Muscle of arm (tissue), 12 donors: ENCODE data around the gene ARRB2. TPM values are rescaled to one million over a fixed set of nuclear protein-coding genes. Genes with fewer than 3 reads are reported as not detected.

Experiments used
- DNase-seq: peaks from one replicate; pipeline ENCODE4 v3.0.0-alpha.2; 2013
- polyA plus RNA-seq, 12 donors: library from polyadenylated mRNA; unstranded; fragments of 120-200 nt; gene quantifications; one replicate each; pipeline ENCODE4 v1.2.1, GENCODE V29; 2013; ENCODE audit not compliant: insufficient read length in 12 of 12

The ARRB2 gene
- polyA plus RNA-seq, 12 donors, result 14.4 to 42.1 (median 18.9) TPM; not detected in 1

DNA sequence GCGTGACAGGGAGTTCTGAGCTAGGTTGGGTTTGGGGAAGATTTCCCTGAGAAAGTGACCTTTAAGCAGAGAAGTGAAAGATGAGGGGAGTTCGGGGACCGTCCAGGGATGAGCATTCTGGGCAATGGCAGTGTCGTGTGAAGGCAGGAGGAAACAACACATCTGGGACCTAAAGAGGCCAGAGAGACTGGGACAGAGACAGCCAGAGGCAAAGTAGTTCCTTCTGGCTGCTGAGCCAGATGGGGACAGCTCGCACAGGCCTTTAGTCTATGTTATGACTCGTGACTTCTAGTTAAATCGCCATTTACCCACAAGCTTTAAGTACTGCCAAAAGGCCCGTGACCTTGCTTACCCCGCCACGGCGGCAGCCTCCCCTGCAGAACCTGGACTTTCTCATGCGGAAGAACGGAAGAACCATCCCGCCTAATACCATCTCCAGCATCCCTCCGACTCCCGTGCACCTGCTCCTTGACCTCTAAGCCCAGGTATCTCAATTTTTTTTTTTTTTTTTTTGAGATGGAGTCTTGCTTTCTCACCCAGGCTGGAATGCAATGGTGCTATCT, 12.3 kb downstream of the ARRB2 start:
- no peak for DNase-seq

DNA sequence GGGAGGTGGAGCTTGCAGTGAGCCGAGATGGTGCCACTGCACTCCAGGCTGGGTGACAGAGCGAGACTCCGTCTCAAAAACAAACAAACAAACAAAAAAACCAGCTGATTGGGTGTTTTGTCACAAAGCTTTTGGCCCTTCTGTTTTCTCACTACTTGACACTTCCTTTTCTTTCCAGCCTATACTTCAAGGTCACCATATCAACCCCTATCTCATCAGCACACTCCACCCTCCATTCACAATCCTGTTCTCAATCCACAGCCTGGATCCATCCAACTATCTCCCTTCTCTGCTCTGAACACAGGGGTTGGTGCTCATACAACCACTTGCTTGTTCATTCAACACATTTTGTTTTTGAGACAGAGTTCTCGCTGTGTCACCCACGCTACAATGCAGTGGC, 14.2 kb downstream of the ARRB2 start:
- no peak for DNase-seq

DNA sequence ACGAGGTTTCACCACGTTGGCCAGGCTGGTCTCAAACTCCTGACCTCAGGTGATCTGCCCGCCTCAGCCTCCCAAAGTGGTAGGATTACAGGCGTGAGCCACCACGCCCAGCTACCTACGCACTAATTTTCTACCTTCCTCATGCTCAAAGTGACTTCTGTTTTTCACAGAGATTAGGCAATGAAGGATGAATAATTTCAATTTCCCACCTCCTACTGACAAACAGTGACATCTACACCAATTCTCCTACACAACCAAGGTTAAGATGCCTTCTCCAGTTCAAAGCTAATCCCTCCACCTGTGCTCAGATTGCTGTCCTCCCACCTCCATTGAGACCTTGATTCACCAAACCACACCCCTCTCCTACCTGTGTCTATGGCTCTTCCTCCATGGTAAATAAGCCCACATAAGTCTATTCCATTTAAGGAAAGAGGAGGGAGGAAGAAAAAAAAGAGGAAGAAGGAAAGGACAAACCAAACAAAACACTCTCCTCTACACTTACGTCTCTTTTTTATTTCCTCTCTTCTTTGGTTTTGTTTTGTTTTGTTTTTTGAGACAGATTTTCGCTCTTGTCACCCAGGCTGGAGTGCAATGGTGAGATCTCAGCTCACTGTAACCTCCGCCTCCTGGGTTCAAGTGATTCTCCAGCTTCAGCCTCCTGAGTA, 15.3 kb downstream of the ARRB2 start:
- DNase-seq, result no peak

DNA sequence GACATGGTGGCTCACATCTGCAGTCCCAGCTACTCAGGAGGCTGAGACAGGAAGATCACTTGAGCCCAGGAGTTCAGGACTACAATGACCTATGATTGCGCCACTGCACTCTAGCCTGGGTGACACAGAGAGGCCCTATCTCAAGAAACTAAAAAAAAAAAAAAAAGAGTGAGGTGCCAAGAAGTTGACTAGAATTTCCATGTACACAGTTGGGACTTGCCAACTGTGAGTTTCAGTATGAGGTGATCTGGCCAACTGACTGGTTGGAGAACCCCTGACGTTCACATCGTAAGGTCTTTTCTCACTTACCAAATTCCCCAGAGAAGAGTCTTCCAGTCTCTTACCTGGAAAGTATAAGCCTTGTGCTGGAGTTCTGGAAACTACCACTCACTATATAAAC, 17.7 kb downstream of the ARRB2 start:
- DNase-seq, result no peak

DNA sequence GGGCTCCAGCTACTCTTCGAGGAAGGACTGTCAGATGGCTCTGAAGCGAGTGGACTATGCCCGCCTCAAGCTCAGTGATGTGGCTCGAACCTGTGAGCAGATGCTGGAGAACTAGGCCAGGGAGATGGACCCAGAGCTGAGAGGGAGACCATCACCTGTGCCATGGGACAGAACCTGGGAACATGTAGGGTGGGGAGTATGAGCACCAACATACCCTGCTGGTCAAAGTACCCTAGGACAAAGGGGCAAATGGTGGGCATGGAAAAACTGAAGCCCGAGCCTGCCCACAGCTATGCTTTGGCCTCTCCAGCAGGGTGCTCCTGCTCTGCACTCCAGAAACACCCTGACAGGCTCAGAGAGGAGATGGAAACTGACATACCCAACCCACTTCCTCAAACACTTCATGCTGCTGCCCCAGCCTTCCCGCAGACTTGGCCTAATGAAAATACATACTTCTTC, 22.7 kb downstream of the ARRB2 start:
- DNase-seq, result no peak

- no peak for DNase-seq
Observed at GRCh38 chr17:4734857-4735475, 24.5 kb downstream of the ARRB2 start.

GRCh38 chr17:4735876-4736651, 25.6 kb downstream of the ARRB2 start:
- DNase-seq, result no peak

GRCh38 chr17:4738136-4739121, 28.0 kb downstream of the ARRB2 start:
- no peak for DNase-seq

GRCh38 chr17:4739122-4740024, 28.9 kb downstream of the ARRB2 start, which contains the start of the genes CXCL16 and ZMYND15:
TSS of gene CXCL16 (minus strand) at chr17:4739928. CDS start at chr17:4739339, 589 bp downstream.
TSS of gene ZMYND15 (plus strand) at chr17:4739833. CDS start at chr17:4740549, 716 bp downstream.
- DNase-seq, result no peak

DNA sequence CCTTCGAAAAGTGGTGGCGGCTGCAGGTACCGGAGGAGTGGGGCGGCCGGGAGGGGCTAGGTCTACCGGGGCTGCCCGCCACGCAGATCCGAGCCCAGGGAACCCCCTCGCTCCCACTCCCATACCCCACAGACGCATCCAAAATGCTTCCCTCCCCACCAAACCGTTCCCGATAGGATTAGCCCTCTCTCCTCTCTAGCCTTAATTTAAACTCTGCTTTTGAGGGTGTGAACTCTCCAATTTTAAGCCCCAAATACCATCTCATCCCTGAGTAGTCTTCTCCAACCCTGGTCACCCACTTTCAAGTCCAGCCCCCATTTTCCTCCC, 29.6 kb downstream of the ARRB2 start:
- no peak for DNase-seq

DNA sequence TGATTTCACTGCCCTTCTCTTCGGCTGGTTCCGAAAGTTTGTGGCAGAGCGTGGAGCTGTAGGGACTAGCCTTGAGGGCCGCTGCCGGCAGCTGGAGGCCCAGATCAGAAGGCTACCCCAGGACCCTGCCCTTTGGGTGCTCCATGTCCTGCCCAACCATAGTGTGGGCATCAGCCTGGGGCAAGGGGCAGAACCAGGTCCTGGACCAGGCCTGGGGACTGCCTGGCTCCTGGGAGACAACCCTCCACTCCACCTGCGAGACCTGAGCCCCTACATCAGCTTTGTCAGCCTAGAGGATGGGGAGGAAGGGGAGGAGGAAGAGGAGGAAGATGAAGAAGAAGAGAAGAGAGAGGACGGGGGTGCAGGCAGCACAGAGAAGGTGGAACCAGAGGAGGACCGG, 30.2 kb downstream of the ARRB2 start:
- DNase-seq, result no peak

- DNase-seq, result no peak
Observed at GRCh38 chr17:4741544-4741943, 31.1 kb downstream of the ARRB2 start.

DNA sequence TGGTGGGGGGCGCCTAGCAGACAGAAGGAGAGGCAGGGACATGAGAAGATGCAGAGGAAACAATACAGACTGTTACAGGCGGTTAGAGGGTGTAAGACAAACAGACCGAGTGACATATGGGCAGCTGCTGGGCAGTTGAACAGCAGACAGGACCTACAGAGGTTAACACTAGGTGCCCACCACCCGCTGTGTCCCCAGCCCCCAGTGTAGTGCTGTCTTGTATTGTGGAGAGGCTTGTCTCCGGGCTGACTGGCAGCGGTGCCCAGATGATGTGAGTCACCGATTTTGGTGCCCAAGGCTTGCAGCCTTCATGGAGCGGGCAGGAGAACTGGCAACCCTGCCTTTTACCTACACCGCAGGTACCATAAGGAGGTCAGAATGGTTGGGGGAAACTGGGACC, 31.7 kb downstream of the ARRB2 start:
- no peak for DNase-seq

DNA sequence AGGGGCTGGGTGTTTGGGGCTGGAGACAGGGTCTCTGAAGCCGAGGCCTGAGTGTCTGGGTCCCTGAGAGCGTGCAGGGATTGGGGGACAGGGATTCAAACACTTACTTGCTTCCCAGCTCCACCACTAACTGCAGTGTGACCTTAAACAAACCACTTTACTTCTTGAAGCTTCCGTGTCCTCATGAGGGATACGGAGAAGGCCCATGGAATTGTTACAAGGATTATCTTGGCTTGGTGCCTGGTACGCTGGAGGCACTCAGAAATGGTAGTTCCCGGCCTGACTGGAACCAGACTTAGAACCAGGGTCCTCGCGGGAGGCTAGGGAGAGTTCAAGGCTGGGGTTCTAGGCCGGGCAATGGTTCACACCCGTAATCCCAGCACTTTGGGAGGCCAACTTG, 32.2 kb downstream of the ARRB2 start:
- no peak for DNase-seq

GRCh38 chr17:4743216-4743615, 32.8 kb downstream of the ARRB2 start:
- no peak for DNase-seq

- no peak for DNase-seq
Observed at GRCh38 chr17:4743898-4744297, 33.5 kb downstream of the ARRB2 start.

- no peak for DNase-seq
Observed at GRCh38 chr17:4744999-4745969, 34.9 kb downstream of the ARRB2 start.

- DNase-seq, result no peak
Observed at GRCh38 chr17:4747847-4748246, 37.4 kb downstream of the ARRB2 start.

- DNase-seq, result no peak
Observed at GRCh38 chr17:4748686-4749085, 38.3 kb downstream of the ARRB2 start.
